Activated T-helper 17 cell treated with anti-CD3 and anti-CD28 coated beads, Interleukin-2, amount 50 U/mL, for 72 hours (primary cell): ENCODE data around the gene RPAP2. TPM values are rescaled to one million over a fixed set of nuclear protein-coding genes. Genes with fewer than 3 reads are reported as not detected.
"Not testable (repeated sequence)": the region's sequence is repeated elsewhere in the genome, so short reads cannot be mapped to it uniquely, and the experiment has no call there.

Experiments used
- ATAC-seq: fragments of 150-1000 bp; cut with Tn5 transposase; replicated peaks from 2 replicates; pipeline ENCODE4 v1.10.0; 2021; ENCODE audit warnings: mild to moderate bottlenecking, moderate library complexity
- H3K27ac Mint-ChIP-seq: one replicate; pipeline ENCODE4 v1.8.0; 2022; ENCODE audit warnings: mixed read lengths
- H3K27me3 Mint-ChIP-seq: one replicate; pipeline ENCODE4 v1.8.0; 2022; ENCODE audit warnings: mixed read lengths
- H3K36me3 Mint-ChIP-seq: one replicate; pipeline ENCODE4 v1.8.0; 2022; ENCODE audit warnings: low read depth, mild to moderate bottlenecking, mixed read lengths
- H3K4me1 Mint-ChIP-seq: one replicate; pipeline ENCODE4 v1.8.0; 2022; ENCODE audit warnings: mixed read lengths
- H3K4me3 Mint-ChIP-seq: one replicate; pipeline ENCODE4 v1.8.0; 2022; ENCODE audit warnings: mild to moderate bottlenecking, mixed read lengths
- H3K9me3 Mint-ChIP-seq: one replicate; pipeline ENCODE4 v1.8.0; 2022; ENCODE audit warnings: mixed read lengths
- total RNA-seq, 2 donors: library from RNA; stranded (reverse); gene quantifications; one replicate each; pipeline ENCODE4 v1.2.3, GENCODE V29; 2022

Gene RPAP2
- total RNA-seq, 2 donors from 2014 or later = 25.6 to 29.0 TPM

- no peaks in the 10 kb centered on the region for H3K4me1 Mint-ChIP-seq
- H3K36me3 Mint-ChIP-seq = peaks cover 62% of the 10 kb centered on the region
- H3K9me3 Mint-ChIP-seq = no peaks in the 10 kb centered on the region
- H3K27ac Mint-ChIP-seq = peak overlapping the region; percentile 4
- no peaks in the 10 kb centered on the region for H3K27me3 Mint-ChIP-seq
- no peak for ATAC-seq
- H3K4me3 Mint-ChIP-seq = no peak overlapping the region
Observed at GRCh38 chr1:92342401-92342800, 43.5 kb downstream of the RPAP2 start.

- H3K4me3 Mint-ChIP-seq = no peak overlapping the region
- peak overlapping the region; percentile 4 for H3K27ac Mint-ChIP-seq
- ATAC-seq = no peak
Observed at GRCh38 chr1:92343061-92343460, 44.2 kb downstream of the RPAP2 start.

GRCh38 chr1:92346866-92347640, 48.2 kb downstream of the RPAP2 start:
- no peaks in the 10 kb centered on the region for H3K4me1 Mint-ChIP-seq
- H3K27ac Mint-ChIP-seq = no peak overlapping the region
- H3K27me3 Mint-ChIP-seq = no peaks in the 10 kb centered on the region
- no peak overlapping the region for H3K4me3 Mint-ChIP-seq
- peaks cover 68% of the 10 kb centered on the region for H3K36me3 Mint-ChIP-seq
- H3K9me3 Mint-ChIP-seq = no peaks in the 10 kb centered on the region
- ATAC-seq = no peak

More at GRCh38 chr1:92343061-92343460, 44.2 kb downstream of the RPAP2 start:
- Mint-ChIP-seq H3K36me3 (peaks cover 67% of the 10 kb centered on the region), H3K27me3 (no peaks in the 10 kb centered on the region), H3K4me1 (no peaks in the 10 kb centered on the region), H3K9me3 (no peaks in the 10 kb centered on the region)

- Mint-ChIP-seq H3K4me3 (no peak overlapping the region), H3K27ac (no peak overlapping the region), H3K27me3 (no peaks in the 10 kb centered on the region), H3K9me3 (peaks cover 4% of the 10 kb centered on the region), H3K36me3 (peaks cover 55% of the 10 kb centered on the region), H3K4me1 (no peaks in the 10 kb centered on the region)
- no peak for ATAC-seq
Observed at GRCh38 chr1:92352856-92353255, 54.0 kb downstream of the RPAP2 start.

- Mint-ChIP-seq H3K9me3 (peaks cover 4% of the 10 kb centered on the region), H3K27ac (no peak overlapping the region), H3K4me3 (no peak overlapping the region), H3K27me3 (no peaks in the 10 kb centered on the region), H3K4me1 (no peaks in the 10 kb centered on the region), H3K36me3 (peaks cover 57% of the 10 kb centered on the region)
- no peak for ATAC-seq
Observed at GRCh38 chr1:92354259-92354658, 55.4 kb downstream of the RPAP2 start.

- Mint-ChIP-seq H3K4me3 (no peak overlapping the region), H3K27me3 (no peaks in the 10 kb centered on the region), H3K4me1 (peaks cover 4% of the 10 kb centered on the region), H3K9me3 (peaks cover 4% of the 10 kb centered on the region), H3K27ac (no peak overlapping the region), H3K36me3 (peaks cover 61% of the 10 kb centered on the region)
- no peak for ATAC-seq
Observed at GRCh38 chr1:92356956-92357355, 58.1 kb downstream of the RPAP2 start.

- not testable (repeated sequence) for H3K27me3 Mint-ChIP-seq, H3K9me3 Mint-ChIP-seq
Observed at GRCh38 chr1:92359382-92359781, 60.5 kb downstream of the RPAP2 start.

GRCh38 chr1:92359986-92360385, 61.1 kb downstream of the RPAP2 start:
- no peak for ATAC-seq
- Mint-ChIP-seq H3K36me3 (peaks cover 64% of the 10 kb centered on the region), H3K27me3 (no peaks in the 10 kb centered on the region), H3K4me1 (peaks cover 11% of the 10 kb centered on the region), H3K4me3 (no peak overlapping the region), H3K27ac (no peak overlapping the region), H3K9me3 (no peaks in the 10 kb centered on the region)

More at GRCh38 chr1:92359382-92359781, 60.5 kb downstream of the RPAP2 start:
- H3K4me1 Mint-ChIP-seq, ATAC-seq, H3K4me3 Mint-ChIP-seq, H3K27ac Mint-ChIP-seq: not testable (repeated sequence)
- peaks cover 59% of the 10 kb centered on the region for H3K36me3 Mint-ChIP-seq

GRCh38 chr1:92362970-92363369, 64.1 kb downstream of the RPAP2 start:
- Mint-ChIP-seq H3K36me3 (peaks cover 52% of the 10 kb centered on the region), H3K4me1 (peaks cover 31% of the 10 kb centered on the region), H3K4me3 (no peak overlapping the region), H3K9me3 (no peaks in the 10 kb centered on the region), H3K27me3 (no peaks in the 10 kb centered on the region), H3K27ac (no peak overlapping the region)
- ATAC-seq = no peak

- H3K4me1 Mint-ChIP-seq = peaks cover 31% of the 10 kb centered on the region
- H3K27me3 Mint-ChIP-seq = no peaks in the 10 kb centered on the region
- no peaks in the 10 kb centered on the region for H3K9me3 Mint-ChIP-seq
- H3K27ac Mint-ChIP-seq = no peak overlapping the region
- peaks cover 49% of the 10 kb centered on the region for H3K36me3 Mint-ChIP-seq
- no peak overlapping the region for H3K4me3 Mint-ChIP-seq
- ATAC-seq = no peak
Observed at GRCh38 chr1:92363401-92363800, 64.5 kb downstream of the RPAP2 start.

GRCh38 chr1:92365378-92366039, 66.7 kb downstream of the RPAP2 start:
- Mint-ChIP-seq H3K4me1 (peaks cover 27% of the 10 kb centered on the region), H3K9me3 (no peaks in the 10 kb centered on the region), H3K36me3 (peaks cover 48% of the 10 kb centered on the region), H3K4me3 (peak overlapping the region; percentile 43), H3K27me3 (no peaks in the 10 kb centered on the region), H3K27ac (peak overlapping the region; percentile 56)
- ATAC-seq = peak; percentile 93

- Mint-ChIP-seq H3K36me3 (peaks cover 43% of the 10 kb centered on the region), H3K9me3 (no peaks in the 10 kb centered on the region), H3K27ac (peak overlapping the region; percentile 56), H3K27me3 (no peaks in the 10 kb centered on the region), H3K4me3 (peak overlapping the region; percentile 43), H3K4me1 (peaks cover 27% of the 10 kb centered on the region)
- peak; percentile 57 for ATAC-seq
Observed at GRCh38 chr1:92366040-92366395, 67.2 kb downstream of the RPAP2 start.

GRCh38 chr1:92367496-92367895, 68.6 kb downstream of the RPAP2 start:
- Mint-ChIP-seq H3K36me3 (peaks cover 40% of the 10 kb centered on the region), H3K27me3 (no peaks in the 10 kb centered on the region), H3K4me3 (peak overlapping the region; percentile 35), H3K9me3 (no peaks in the 10 kb centered on the region), H3K27ac (no peak overlapping the region), H3K4me1 (peaks cover 27% of the 10 kb centered on the region)
- ATAC-seq = peak; percentile 54

GRCh38 chr1:92372164-92372563, 73.3 kb downstream of the RPAP2 start:
- no peak for ATAC-seq
- Mint-ChIP-seq H3K4me3 (no peak overlapping the region), H3K9me3 (no peaks in the 10 kb centered on the region), H3K36me3 (peaks cover 28% of the 10 kb centered on the region), H3K27me3 (no peaks in the 10 kb centered on the region), H3K27ac (no peak overlapping the region), H3K4me1 (peaks cover 13% of the 10 kb centered on the region)

- Mint-ChIP-seq H3K27ac (no peak overlapping the region), H3K9me3 (no peaks in the 10 kb centered on the region), H3K4me3 (no peak overlapping the region), H3K27me3 (no peaks in the 10 kb centered on the region), H3K4me1 (peaks cover 6% of the 10 kb centered on the region), H3K36me3 (peaks cover 13% of the 10 kb centered on the region)
- ATAC-seq = no peak
Observed at GRCh38 chr1:92374223-92374622, 75.4 kb downstream of the RPAP2 start.
